T-helper 1 cell treated with Interleukin-12 subunit alpha and Interleukin-12 subunit beta and Interleukin-4 antibody, amounts not matched to agents 30 ng/mL and 1 ng/mL, for 36 hours (primary cell): ENCODE results near the gene DMGDH. TPM values are rescaled to one million over a fixed set of nuclear protein-coding genes. Genes with fewer than 3 reads are reported as not detected.

Experiments used
- intact Hi-C: fragments of 100-400 bp; cut with micrococcal nuclease; formaldehyde crosslinking; loops from one replicate; pipeline ENCODE4 v1.15.1; 2024
- total RNA-seq: library from RNA; stranded (reverse); gene quantifications from 2 replicates; pipeline ENCODE4 v1.2.3, GENCODE V29; 2022

Gene DMGDH
- total RNA-seq, 1 donor from 2014 or later: 1.3 TPM

- intact Hi-C loops: no loop called here
These were observed 90.2 kb downstream of the DMGDH start for GRCh38 chr5:78979117-78979742.

- intact Hi-C loops: no loop called here
These were observed 94.4 kb downstream of the DMGDH start for GRCh38 chr5:78975035-78975434.

- intact Hi-C loops: no loop called here
These were observed 94.9 kb downstream of the DMGDH start for GRCh38 chr5:78974601-78975000.

- intact Hi-C loops: no loop called here
These were observed 95.5 kb downstream of the DMGDH start for GRCh38 chr5:78974011-78974410.

GRCh38 chr5:78972654-78973428 lies 96.6 kb downstream of the DMGDH start:
- intact Hi-C loops: no loop called here

- intact Hi-C loops: no loop called here
These were observed 97.5 kb downstream of the DMGDH start for GRCh38 chr5:78971998-78972397.

DNA sequence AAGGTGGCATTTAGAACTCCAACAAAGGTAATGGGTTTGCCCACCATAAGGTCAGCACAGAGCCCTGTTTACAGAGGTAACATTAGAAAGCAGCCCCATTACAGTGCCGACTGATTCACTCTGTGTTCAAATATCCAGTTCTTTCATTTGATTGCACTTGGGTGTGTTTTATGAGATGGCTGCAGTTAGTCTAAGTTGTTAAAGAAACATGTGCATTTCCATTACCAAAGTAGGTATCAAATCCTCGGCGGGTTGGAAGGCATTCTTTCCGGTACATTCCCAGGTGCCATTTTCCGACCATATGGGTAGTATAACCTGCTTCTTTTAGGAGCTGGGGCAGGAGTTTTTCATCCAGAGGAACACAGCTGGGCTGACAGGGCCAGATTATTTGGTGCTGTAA lies 100.7 kb downstream of the DMGDH start:
- intact Hi-C loops: no loop called here

DNA sequence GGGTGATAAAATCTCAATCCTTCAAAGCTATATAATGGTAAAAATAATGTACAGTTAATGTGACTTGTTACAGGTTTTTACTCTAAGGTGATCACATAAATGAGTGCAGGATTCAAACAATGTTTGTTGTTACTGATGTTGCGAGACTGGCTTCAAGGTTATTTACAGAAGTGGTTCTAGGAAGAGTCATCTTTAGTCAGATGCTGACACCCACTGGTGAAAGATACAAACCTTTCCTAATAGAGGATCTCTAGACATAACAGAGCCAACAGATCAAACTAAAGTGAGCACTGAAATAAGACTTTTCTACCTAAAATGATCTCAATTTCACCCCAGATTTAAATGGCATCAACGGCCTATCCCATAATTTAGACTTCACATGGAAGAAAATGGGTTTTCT lies 104.6 kb downstream of the DMGDH start:
- intact Hi-C loops: loop anchor here (1.0 to 5.0 kb wide), 4 partner anchors 65 to 643 kb away; no protein-coding TSS in a partner anchor

DNA sequence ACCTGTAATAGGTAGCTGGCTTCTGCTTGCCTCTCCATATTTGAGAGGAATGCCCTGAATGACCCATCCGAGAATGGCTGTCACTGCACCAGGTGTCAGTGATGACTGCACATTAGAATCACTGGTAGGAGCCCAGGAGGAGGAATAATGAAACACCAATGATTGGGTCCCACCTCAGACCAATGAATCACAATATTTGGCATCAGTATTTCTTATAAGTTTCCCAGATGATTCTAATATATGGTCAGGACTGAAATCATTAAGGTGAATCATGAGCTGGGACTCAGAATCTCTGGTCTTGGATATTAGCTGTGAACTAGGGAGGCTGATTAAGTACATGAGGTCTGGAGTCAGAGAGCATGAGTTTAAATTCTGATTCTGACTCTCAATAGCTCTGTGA lies 107.7 kb downstream of the DMGDH start:
- intact Hi-C loops: loop anchor here (5.0 kb wide), 1 partner anchor 639 kb away; no protein-coding TSS in a partner anchor

DNA sequence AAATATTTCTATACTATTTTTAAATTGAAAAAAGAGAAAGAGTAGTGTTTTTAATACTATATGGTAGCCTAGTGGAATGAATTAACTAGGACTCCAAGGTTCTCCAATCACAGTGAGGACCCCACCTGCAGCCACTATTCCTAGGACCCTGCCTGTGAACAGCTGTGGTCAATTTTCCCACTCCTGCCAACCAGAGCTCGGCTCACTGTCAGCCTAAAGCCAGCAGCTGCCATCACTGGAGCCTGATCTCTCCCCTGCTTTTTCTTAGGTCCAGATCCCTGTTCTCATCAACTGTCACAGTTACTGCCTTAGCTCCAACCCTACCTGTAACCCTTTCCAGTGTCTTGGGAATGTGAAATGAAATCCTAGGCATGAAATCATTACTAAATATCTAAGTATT lies 109.7 kb downstream of the DMGDH start:
- intact Hi-C loops: loop anchor here (5.0 kb wide), 1 partner anchor 637 kb away; no protein-coding TSS in a partner anchor

DNA sequence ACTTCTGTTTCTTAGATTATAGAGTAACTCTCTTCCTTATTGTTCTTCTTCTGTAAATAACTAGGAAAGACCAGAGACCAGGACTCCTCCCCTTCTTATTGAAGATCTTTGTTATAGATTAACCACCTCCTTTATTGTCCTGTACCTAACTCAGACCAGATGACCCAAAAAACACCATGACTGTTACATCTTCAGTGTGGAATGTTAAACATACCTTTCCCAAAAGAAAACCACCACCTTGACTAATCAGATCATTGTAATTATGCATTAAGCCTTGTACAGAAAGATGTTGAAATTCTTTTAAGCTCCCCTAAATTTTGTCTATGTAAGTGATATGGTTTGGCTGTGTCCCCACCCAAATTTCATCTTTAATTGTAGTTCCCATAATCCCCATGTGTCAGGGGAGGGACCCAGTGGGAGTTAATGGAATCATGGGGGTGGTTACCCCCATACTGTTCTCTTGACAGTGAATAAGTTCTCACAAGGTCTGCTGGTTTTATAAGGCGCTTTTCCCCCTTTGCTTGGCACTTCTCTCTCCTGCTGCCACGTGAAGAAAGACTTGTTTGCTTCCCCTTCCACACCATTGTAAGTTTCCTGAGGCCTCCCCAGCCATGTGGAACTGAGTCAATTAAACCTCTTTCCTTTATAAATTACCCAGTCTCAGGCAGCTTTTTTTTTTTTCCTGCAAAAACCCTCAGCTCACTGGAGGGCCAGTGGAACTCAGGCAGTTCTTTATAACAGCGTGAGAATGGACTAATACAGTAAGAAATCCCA lies 110.6 kb downstream of the DMGDH start:
- intact Hi-C loops: no loop called here

GRCh38 chr5:78956901-78957300 lies 112.6 kb downstream of the DMGDH start:
- intact Hi-C loops: no loop called here

- intact Hi-C loops: loop anchor here (2.0 kb wide), 1 partner anchor 32 kb away; the partner anchor contains the start of gene ARSB
These were observed 116.2 kb downstream of the DMGDH start for GRCh38 chr5:78953092-78953800.

Other genes with a start within 250 kb of the DMGDH start
- 12.5 TPM in 2 replicates for gene ARSB, start 84.4 kb downstream of the DMGDH start, total RNA-seq
- gene BHMT2, start 93 bp upstream of the DMGDH start, total RNA-seq: not detected in 2 replicates
- gene BHMT, start 42.1 kb upstream of the DMGDH start, total RNA-seq: not detected in 2 replicates
- gene JMY, start 166.5 kb upstream of the DMGDH start, total RNA-seq: 6.1 and 6.3 TPM in 2 replicates